Activated CD4-positive, alpha-beta memory T cell treated with anti-CD3 and anti-CD28 coated beads for 36 hours (primary cell): ENCODE measurements around the gene SPIC. TPM values are rescaled to one million over a fixed set of nuclear protein-coding genes. Genes with fewer than 3 reads are reported as not detected.

Experiments
- CTCF ChIA-PET: fragments of 350-600 bp; sonication (Branson Sonifier 250); formaldehyde crosslinking; loops from one replicate; lab custom pipeline; 2021; ENCODE audit warnings: antibody characterized with exemption, inconsistent platforms; lab: Charles Lee
- POLR2A ChIA-PET: fragments of 350-600 bp; sonication (Branson Sonifier 250); formaldehyde crosslinking; loops from one replicate; lab custom pipeline; 2021; ENCODE audit warnings: antibody characterized with exemption; lab: Charles Lee
- DNase-seq: peaks from one replicate; pipeline ENCODE4 v3.0.0-alpha.2; 2020
- H3K27ac Mint-ChIP-seq: one replicate; pipeline ENCODE4 v1.8.0; 2021; ENCODE audit warnings: mixed read lengths
- H3K27me3 Mint-ChIP-seq: one replicate; pipeline ENCODE4 v1.8.0; 2021; ENCODE audit warnings: mixed read lengths
- H3K36me3 Mint-ChIP-seq: one replicate; pipeline ENCODE4 v1.8.0; 2021; ENCODE audit warnings: mixed read lengths
- H3K4me1 Mint-ChIP-seq: one replicate; pipeline ENCODE4 v1.8.0; 2021; ENCODE audit warnings: low read depth, mixed read lengths
- H3K4me3 Mint-ChIP-seq: one replicate; pipeline ENCODE4 v1.8.0; 2021; ENCODE audit warnings: mild to moderate bottlenecking, mixed read lengths
- H3K9me3 Mint-ChIP-seq: one replicate; pipeline ENCODE4 v1.8.0; 2021; ENCODE audit warnings: mixed read lengths
- intact Hi-C: fragments of 100-400 bp; cut with micrococcal nuclease; formaldehyde crosslinking; loops from one replicate; pipeline ENCODE4 v1.15.1; 2023
- total RNA-seq, 2 experiments: library from RNA; stranded (reverse); gene quantifications; one replicate each; pipeline ENCODE4 v1.2.3, GENCODE V29; 2021

The SPIC gene
- total RNA-seq, 2 experiments from 2014 or later = not detected

- Mint-ChIP-seq H3K36me3 (no peaks in the 10 kb centered on the region), H3K27me3 (no peaks in the 10 kb centered on the region), H3K4me3 (no peak overlapping the region), H3K27ac (no peak overlapping the region), H3K4me1 (no peaks in the 10 kb centered on the region), H3K9me3 (no peaks in the 10 kb centered on the region)
- intact Hi-C loops = no loop called here
- CTCF ChIA-PET = no interaction called here
- no peak for DNase-seq
- POLR2A ChIA-PET = no interaction called here
Measured at GRCh38 chr12:101480849-101481248, 5.7 kb downstream of the SPIC start.

DNA sequence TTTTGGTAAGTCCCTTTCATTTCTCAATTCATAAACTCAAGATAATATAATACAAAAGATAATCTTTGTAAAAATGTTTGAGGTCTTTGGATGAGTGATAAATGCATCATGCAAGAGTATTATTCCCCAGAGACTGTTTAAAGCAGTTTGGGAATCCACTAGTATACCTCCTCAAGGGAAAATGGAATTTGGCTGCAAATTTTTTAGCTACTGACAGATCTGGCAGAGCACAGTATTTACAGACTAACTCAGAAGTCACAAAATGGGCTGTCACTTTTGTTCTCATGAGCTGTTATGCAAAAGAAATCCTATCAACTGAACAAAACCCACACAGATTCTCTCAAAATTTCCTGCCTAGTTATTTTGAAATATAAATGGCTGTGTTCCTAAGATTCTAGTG is 9.9 kb downstream of the SPIC start:
- ChIA-PET POLR2A (no interaction called here), CTCF (no interaction called here)
- no peaks in the 10 kb centered on the region for H3K27me3 Mint-ChIP-seq

GRCh38 chr12:101488469-101488868 is 13.3 kb downstream of the SPIC start:
- no peaks in the 10 kb centered on the region for H3K27me3 Mint-ChIP-seq
- H3K36me3 Mint-ChIP-seq = no peaks in the 10 kb centered on the region
- no peak overlapping the region for H3K4me3 Mint-ChIP-seq
- H3K9me3 Mint-ChIP-seq = peaks cover 7% of the 10 kb centered on the region
- intact Hi-C loops = no loop called here
- H3K4me1 Mint-ChIP-seq = no peaks in the 10 kb centered on the region
- H3K27ac Mint-ChIP-seq = no peak overlapping the region
- POLR2A ChIA-PET = no interaction called here
- CTCF ChIA-PET = no interaction called here
- DNase-seq = no peak

More for the DNA sequence above, 9.9 kb downstream of the SPIC start:
- no peak for DNase-seq
- intact Hi-C loops = no loop called here
- no peaks in the 10 kb centered on the region for H3K36me3 Mint-ChIP-seq
- no peaks in the 10 kb centered on the region for H3K4me1 Mint-ChIP-seq
- no peak overlapping the region for H3K4me3 Mint-ChIP-seq
- H3K27ac Mint-ChIP-seq = no peak overlapping the region
- no peaks in the 10 kb centered on the region for H3K9me3 Mint-ChIP-seq

- peaks cover 7% of the 10 kb centered on the region for H3K9me3 Mint-ChIP-seq
- no peaks in the 10 kb centered on the region for H3K36me3 Mint-ChIP-seq
- ChIA-PET POLR2A (no interaction called here), CTCF (interaction anchor here (0.7 to 1.2 kb wide), 2 partner anchors 270 to 283 kb away, joined by 3 read pairs; no protein-coding TSS in a partner anchor)
- H3K4me1 Mint-ChIP-seq = no peaks in the 10 kb centered on the region
- no peaks in the 10 kb centered on the region for H3K27me3 Mint-ChIP-seq
- no peak overlapping the region for H3K4me3 Mint-ChIP-seq
- H3K27ac Mint-ChIP-seq = no peak overlapping the region
- DNase-seq = peak; percentile 18
- intact Hi-C loops = loop anchor here (5.0 kb wide), 1 partner anchor 267 kb away; no protein-coding TSS in a partner anchor
Measured at GRCh38 chr12:101490286-101490920, 15.3 kb downstream of the SPIC start.

- Mint-ChIP-seq H3K27me3 (no peaks in the 10 kb centered on the region), H3K4me1 (no peaks in the 10 kb centered on the region), H3K9me3 (peaks cover 7% of the 10 kb centered on the region), H3K4me3 (no peak overlapping the region), H3K36me3 (no peaks in the 10 kb centered on the region), H3K27ac (no peak overlapping the region)
- DNase-seq = no peak
- intact Hi-C loops = loop anchor here (5.0 kb wide), 1 partner anchor 266 kb away; no protein-coding TSS in a partner anchor
- CTCF ChIA-PET = no interaction called here
- POLR2A ChIA-PET = no interaction called here
Measured at GRCh38 chr12:101491329-101491728, 16.2 kb downstream of the SPIC start.

DNA sequence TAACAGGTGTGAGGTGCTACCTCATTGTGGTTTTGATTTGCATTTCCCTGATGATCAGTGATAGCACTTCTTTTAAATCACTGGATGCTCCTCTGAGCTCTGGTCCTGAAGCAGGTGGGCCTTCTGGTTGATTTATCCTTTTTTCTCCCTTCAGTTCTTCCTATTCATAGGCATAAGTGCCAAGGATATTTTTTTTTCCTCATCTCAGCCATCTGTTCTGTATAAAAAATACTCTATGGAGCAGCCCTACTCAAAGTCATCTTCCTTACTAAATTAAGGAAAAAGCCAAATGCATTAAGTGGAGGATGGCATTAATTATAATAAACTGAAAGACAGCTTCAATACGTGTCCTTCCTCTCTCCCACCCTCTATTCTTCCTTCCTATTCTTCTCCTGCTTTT is 18.4 kb downstream of the SPIC start:
- intact Hi-C loops = loop anchor here (5.0 kb wide), 1 partner anchor 264 kb away; no protein-coding TSS in a partner anchor
- ChIA-PET CTCF (no interaction called here), POLR2A (no interaction called here)
- Mint-ChIP-seq H3K27me3 (no peaks in the 10 kb centered on the region), H3K36me3 (no peaks in the 10 kb centered on the region), H3K9me3 (peaks cover 7% of the 10 kb centered on the region), H3K4me3 (no peak overlapping the region), H3K27ac (no peak overlapping the region), H3K4me1 (no peaks in the 10 kb centered on the region)
- no peak for DNase-seq

- no peak for DNase-seq
- CTCF ChIA-PET = no interaction called here
- H3K4me3 Mint-ChIP-seq = no peak overlapping the region
- no peaks in the 10 kb centered on the region for H3K4me1 Mint-ChIP-seq
- H3K27me3 Mint-ChIP-seq = peaks cover 1% of the 10 kb centered on the region
- intact Hi-C loops = no loop called here
- no peak overlapping the region for H3K27ac Mint-ChIP-seq
- H3K9me3 Mint-ChIP-seq = no peaks in the 10 kb centered on the region
- H3K36me3 Mint-ChIP-seq = no peaks in the 10 kb centered on the region
- POLR2A ChIA-PET = no interaction called here
Measured at GRCh38 chr12:101498252-101498651, 23.1 kb downstream of the SPIC start.

- H3K36me3 Mint-ChIP-seq = no peaks in the 10 kb centered on the region
- CTCF ChIA-PET = interaction anchor here (1.1 kb wide), 1 partner anchor 338 kb away, joined by 4 read pairs; no protein-coding TSS in a partner anchor
- peaks cover 5% of the 10 kb centered on the region for H3K27me3 Mint-ChIP-seq
Measured at GRCh38 chr12:101501410-101501995, 26.4 kb downstream of the SPIC start.

GRCh38 chr12:101521136-101521535 is 46.0 kb downstream of the SPIC start:
- Mint-ChIP-seq H3K4me1 (no peaks in the 10 kb centered on the region), H3K27ac (no peak overlapping the region), H3K9me3 (no peaks in the 10 kb centered on the region), H3K4me3 (no peak overlapping the region), H3K36me3 (no peaks in the 10 kb centered on the region), H3K27me3 (peaks cover 2% of the 10 kb centered on the region)
- POLR2A ChIA-PET = no interaction called here
- CTCF ChIA-PET = no interaction called here
- intact Hi-C loops = no loop called here
- no peak for DNase-seq

More at GRCh38 chr12:101501410-101501995, 26.4 kb downstream of the SPIC start:
- no peaks in the 10 kb centered on the region for H3K4me1 Mint-ChIP-seq
- no peak for DNase-seq
- H3K27ac Mint-ChIP-seq = no peak overlapping the region
- no peaks in the 10 kb centered on the region for H3K9me3 Mint-ChIP-seq
- intact Hi-C loops = no loop called here
- POLR2A ChIA-PET = no interaction called here
- H3K4me3 Mint-ChIP-seq = no peak overlapping the region

GRCh38 chr12:101527682-101528081 is 52.5 kb downstream of the SPIC start:
- ChIA-PET POLR2A (no interaction called here), CTCF (no interaction called here)
- H3K27me3 Mint-ChIP-seq = peaks cover 6% of the 10 kb centered on the region
- DNase-seq = no peak
- no peaks in the 10 kb centered on the region for H3K4me1 Mint-ChIP-seq
- intact Hi-C loops = no loop called here
- H3K4me3 Mint-ChIP-seq = no peak overlapping the region
- H3K36me3 Mint-ChIP-seq = no peaks in the 10 kb centered on the region
- no peak overlapping the region for H3K27ac Mint-ChIP-seq
- H3K9me3 Mint-ChIP-seq = no peaks in the 10 kb centered on the region

DNA sequence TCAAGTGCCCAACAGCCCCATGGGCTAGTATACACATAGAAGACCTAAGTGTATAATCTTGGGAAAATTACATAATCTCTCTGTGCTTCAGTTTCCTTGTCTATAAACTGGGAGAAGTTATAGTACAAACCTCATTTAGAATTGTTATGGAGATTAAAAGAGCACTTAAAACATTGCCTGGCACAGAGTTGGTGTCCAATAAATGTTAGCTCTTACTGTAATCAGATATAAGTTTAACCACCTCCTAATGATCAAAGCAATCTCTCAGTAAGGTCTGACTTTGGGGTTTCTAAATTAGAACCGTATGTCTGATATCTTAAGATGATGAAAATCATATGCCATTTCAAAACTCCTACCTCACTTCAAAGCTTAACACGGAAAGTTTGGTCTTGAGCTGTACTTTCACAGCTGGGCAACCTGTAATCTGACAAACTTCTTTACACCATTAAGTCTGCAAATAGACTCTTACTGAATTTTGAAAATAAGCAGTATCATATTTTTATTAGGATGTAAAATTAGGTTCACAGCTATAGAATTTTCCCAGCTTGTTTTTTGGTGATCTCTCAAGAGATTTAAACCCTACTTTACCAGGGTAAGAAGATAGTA is 61.0 kb downstream of the SPIC start:
- Mint-ChIP-seq H3K27me3 (peaks cover 8% of the 10 kb centered on the region), H3K36me3 (no peaks in the 10 kb centered on the region), H3K9me3 (no peaks in the 10 kb centered on the region), H3K27ac (no peak overlapping the region), H3K4me1 (no peaks in the 10 kb centered on the region), H3K4me3 (no peak overlapping the region)
- DNase-seq = no peak
- intact Hi-C loops = no loop called here
- POLR2A ChIA-PET = interaction anchor here (0.6 kb wide), 1 partner anchor 201 kb away, joined by 3 read pairs; no protein-coding TSS in a partner anchor
- CTCF ChIA-PET = no interaction called here
